Kidney (tissue), 14 donors: ENCODE results near the gene GGA2. TPM values are rescaled to one million over a fixed set of nuclear protein-coding genes. Genes with fewer than 3 reads are reported as not detected.

Experiments used
- DNase-seq, 5 donors: peaks; one replicate each; pipeline ENCODE4 v3.0.0-alpha.2; 2013 to 2020
- FAIRE-seq: peaks from 2 replicates; lab custom pipeline; 2012; peaks lifted over from hg19 to GRCh38; lab: Jason Lieb, UNC
- H3K27ac ChIP-seq, 2 donors: one replicate each; pipeline ENCODE4 v1.7.0; 2013; ENCODE audit warnings: low read depth in 2 of 2, low read length in 2 of 2, inconsistent platforms in 1 of 2
- H3K27me3 ChIP-seq: one replicate; pipeline ENCODE4 v1.7.1; 2013; ENCODE audit warnings: low read length, inconsistent platforms; ENCODE audit not compliant: control insufficient read depth, insufficient read depth
- H3K36me3 ChIP-seq, 3 donors: one replicate each; pipeline versions ENCODE4 v1.7.0 to v1.7.1; 2013; ENCODE audit warnings: low read length in 3 of 3, control low read depth in 1 of 3, inconsistent platforms in 1 of 3; ENCODE audit not compliant: insufficient read depth in 3 of 3, control insufficient read depth in 2 of 3
- H3K4me1 ChIP-seq, 3 donors: one replicate each; pipeline versions ENCODE4 v1.7.0 to v1.7.1; 2013; ENCODE audit warnings: low read length in 3 of 3, inconsistent platforms in 1 of 3, low read depth in 1 of 3; ENCODE audit not compliant: control insufficient read depth in 2 of 3, insufficient read depth in 2 of 3
- H3K4me3 ChIP-seq, 3 donors: one replicate each; pipeline versions ENCODE4 v1.7.0 to v1.8.1; 2013; ENCODE audit warnings: low read length in 3 of 3, control low read depth in 1 of 3, inconsistent platforms in 1 of 3
- H3K9ac ChIP-seq, 3 donors: one replicate each; pipeline versions ENCODE4 v1.7.0 to v1.7.1; 2013; ENCODE audit warnings: low read length in 3 of 3, control low read depth in 1 of 3, inconsistent platforms in 1 of 3
- H3K9me3 ChIP-seq, 3 donors: one replicate each; pipeline versions ENCODE4 v1.7.0 to v1.7.1; 2013; ENCODE audit warnings: low read length in 3 of 3, control low read depth in 1 of 3, inconsistent platforms in 1 of 3; ENCODE audit not compliant: control insufficient read depth in 2 of 3, insufficient read depth in 1 of 3
- CTCF ChIP-seq: IDR thresholded peaks from 3 replicates; pipeline ENCODE4 v1.5.1; 2012; ENCODE audit warnings: mild to moderate bottlenecking, moderate library complexity, borderline replicate concordance; ENCODE audit not compliant: insufficient read depth; ENCODE audit errors: extremely low read depth
- intact Hi-C: fragments of 100-400 bp; cut with DNase I; formaldehyde crosslinking; loops from one replicate; pipeline ENCODE4 v1.11.1; 2022
- polyA plus RNA-seq: library from polyadenylated mRNA; stranded (reverse); fragments of 350-450 nt; fragmentation: Illumina TruSeq; extraction: RNeasy Lipid Tissue Mini Kit (QIAGEN cat#74804); gene quantifications from one replicate; pipeline ENCODE4 v1.2.3, GENCODE V29; 2014; ENCODE audit warnings: low read depth, low replicate concordance; ENCODE audit not compliant: insufficient read depth
- total RNA-seq: library from RNA; stranded (reverse); fragmentation: NEBNext Ultra II Directional; extraction: Animal tissue kit (Norgen Biotek cat#: 25700); gene quantifications from one replicate; pipeline ENCODE4 v1.2.1, GENCODE V29; 2021
- donor health status: control.
- donor health status: control.
- donor health status: control.
- donor health status: control.
- donor health status: control.
- donor health status: DM: yes; HTN: yes; CAD: no.
- donor health status: Normal renal cell carcinoma (clear cell type).

GGA2 gene
- total and polyA plus RNA-seq, 2 donors from 2014 or later: 43.5 to 79.9 TPM

GRCh38 chr16:23498863-23499262, 11.4 kb downstream of the GGA2 start:
- TF ChIP-seq CTCF: no peak
- H3K4me3 ChIP-seq: no peak overlapping the region
- H3K27me3 ChIP-seq: no peaks in the 10 kb centered on the region
- H3K9ac ChIP-seq: peak overlapping the region in 1 of 3 donors; percentile 13
- H3K4me1 ChIP-seq: peaks cover 0 to 36% (median 20%) of the 10 kb centered on the region in 3 donors
- no peak for FAIRE-seq
- intact Hi-C loops: no loop called here
- peak overlapping the region; percentile 36 to 49 for H3K27ac ChIP-seq
- peak in 1 of 5 donors; percentile 28 for DNase-seq
- H3K36me3 ChIP-seq: peaks cover 4 to 17% (median 6%) of the 10 kb centered on the region in 3 donors
- no peaks in the 10 kb centered on the region for H3K9me3 ChIP-seq

- H3K4me3 ChIP-seq: peak overlapping the region in 1 of 3 donors; percentile 19
- peaks cover 0 to 39% (median 26%) of the 10 kb centered on the region in 3 donors for H3K4me1 ChIP-seq
- no peaks in the 10 kb centered on the region for H3K9me3 ChIP-seq
- H3K27ac ChIP-seq: peak overlapping the region; percentile 77 to 86
- no peaks in the 10 kb centered on the region for H3K27me3 ChIP-seq
- DNase-seq (no peak), FAIRE-seq (no peak)
- peaks cover 7 to 31% (median 14%) of the 10 kb centered on the region in 3 donors for H3K36me3 ChIP-seq
- intact Hi-C loops: no loop called here
- TF ChIP-seq CTCF: no peak
- H3K9ac ChIP-seq: peak overlapping the region in 1 of 3 donors; percentile 30
Measured at GRCh38 chr16:23497543-23497868, 12.8 kb downstream of the GGA2 start.

DNA sequence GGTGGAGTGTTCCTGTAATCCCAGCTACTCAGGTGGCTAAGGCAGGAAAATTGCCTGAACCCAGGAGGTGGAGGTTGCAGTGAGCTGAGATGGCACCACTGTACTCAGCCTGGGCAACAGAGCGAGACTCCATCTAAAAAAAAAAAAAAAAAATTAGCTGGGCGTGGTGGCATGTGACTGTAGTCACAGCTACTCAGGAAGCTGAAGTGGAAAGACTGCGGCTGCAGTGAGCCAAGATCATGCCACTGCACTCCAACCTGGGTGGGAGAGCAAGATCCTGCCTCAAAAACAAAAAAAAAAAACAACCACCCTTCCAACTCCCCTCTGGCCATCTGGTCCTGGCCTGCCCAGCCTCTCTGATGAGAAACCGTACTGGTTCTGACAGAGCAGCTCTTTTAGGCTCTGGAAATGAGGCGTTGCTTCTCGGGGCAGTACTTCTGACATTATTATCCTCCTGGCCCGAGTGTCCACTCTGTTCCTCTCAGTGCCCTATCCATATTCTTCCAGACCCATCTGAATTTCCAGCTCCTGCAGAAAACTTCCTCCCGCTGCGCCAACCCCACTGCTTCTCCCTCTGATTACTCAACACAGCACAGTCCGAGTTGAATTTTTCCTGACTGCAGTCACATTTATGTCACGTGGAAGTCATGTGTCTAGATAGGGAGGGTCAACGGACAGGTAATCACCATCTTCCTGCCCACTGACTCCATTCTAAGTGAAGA, 13.3 kb downstream of the GGA2 start:
- intact Hi-C loops: no loop called here
- H3K4me3 ChIP-seq: peak overlapping the region in 1 of 3 donors; percentile 19
- peak overlapping the region; percentile 77 to 86 for H3K27ac ChIP-seq
- peak overlapping the region in 1 of 3 donors; percentile 30 for H3K9ac ChIP-seq
- FAIRE-seq (no peak), DNase-seq (peak in 3 of 5 donors; percentile 12 to 79 (median 33))
- peaks cover 7 to 36% (median 14%) of the 10 kb centered on the region in 3 donors for H3K36me3 ChIP-seq
- no peaks in the 10 kb centered on the region for H3K9me3 ChIP-seq
- peaks cover 0 to 38% (median 29%) of the 10 kb centered on the region in 3 donors for H3K4me1 ChIP-seq
- no peak for TF ChIP-seq CTCF
- H3K27me3 ChIP-seq: no peaks in the 10 kb centered on the region
